ENCODE measurements around the gene ANK3. TPM values are rescaled to one million over a fixed set of nuclear protein-coding genes. Genes with fewer than 3 reads are reported as not detected.

Gene ANK3
- total RNA-seq, 4 donors from 2014 or later: 86.3 to 224 (median 139) TPM

DNA sequence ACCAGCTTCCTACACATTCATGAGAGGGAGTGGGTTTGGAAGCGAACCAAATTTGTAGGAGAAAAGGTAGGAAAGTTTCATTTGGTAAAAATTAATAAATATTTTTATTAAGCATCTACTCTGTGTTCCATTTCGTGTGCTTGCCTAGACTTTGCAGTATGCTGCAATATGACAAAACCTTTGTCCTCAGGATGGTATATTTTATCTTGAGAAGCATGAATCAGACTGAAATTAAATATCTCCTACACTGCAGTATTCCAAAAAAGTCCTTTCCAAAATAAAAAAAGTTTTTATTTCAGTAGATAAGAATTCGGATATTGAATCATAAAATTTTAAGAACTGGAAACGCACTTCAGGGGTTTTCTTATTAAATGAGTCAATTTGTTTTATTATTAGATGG is 47.7 kb downstream of the ANK3 start:
- TF ChIP-seq EP300 (IDR thresholded peaks at IDR 0.05): no peak
- no peak for TF ChIP-seq POLR2A (IDR thresholded peaks at IDR 0.05)
- TF ChIP-seq CTCF (IDR thresholded peaks at IDR 0.05): no peak
- H3K27me3 ChIP-seq: no peaks in the 10 kb centered on the region
- no peaks in the 10 kb centered on the region for H3K36me3 ChIP-seq
- peak overlapping the region in 1 of 4 donors; percentile 19 for H3K27ac ChIP-seq
- H3K4me3 ChIP-seq: no peak overlapping the region
- WGBS, 2 donors: 84 to 88% methylated on average over 4 of the region's 4 CpGs
- DNase-seq (ENCODE audit: low spot score in 2 of 2): no peak
- peaks cover 0 to 10% (median 0%) of the 10 kb centered on the region in 4 donors for H3K4me1 ChIP-seq
- no peaks in the 10 kb centered on the region for H3K9me3 ChIP-seq

DNA sequence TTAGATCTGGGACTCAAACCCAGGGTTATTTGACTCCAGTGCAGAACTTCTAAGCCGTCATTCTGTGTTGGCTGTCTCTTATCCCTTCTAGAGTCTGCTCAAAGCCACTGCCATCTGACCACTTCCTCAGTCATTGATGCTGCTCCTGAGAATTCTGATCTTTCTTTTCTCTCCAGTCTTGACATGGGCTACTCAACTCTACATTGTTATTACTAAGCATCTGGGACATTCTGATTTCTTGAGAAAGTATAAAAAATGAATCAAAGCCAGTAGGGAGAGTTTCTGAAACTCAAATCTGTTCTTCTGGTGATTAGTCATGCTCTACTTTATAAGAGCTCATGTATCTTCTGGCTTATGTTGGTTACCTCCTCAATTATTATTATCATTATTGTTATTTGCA is 48.7 kb downstream of the ANK3 start:
- H3K27ac ChIP-seq: no peak overlapping the region
- peaks cover 0 to 14% (median 0%) of the 10 kb centered on the region in 4 donors for H3K4me1 ChIP-seq
- H3K9me3 ChIP-seq: no peaks in the 10 kb centered on the region
- no peak overlapping the region for H3K4me3 ChIP-seq
- whole genome bisulfite sequencing, 2 donors: 94 to 95% methylated on average over 1 of the region's 1 CpG
- no peaks in the 10 kb centered on the region for H3K27me3 ChIP-seq
- no peaks in the 10 kb centered on the region for H3K36me3 ChIP-seq
- DNase-seq (ENCODE audit: low spot score in 2 of 2): no peak
- no peak for TF ChIP-seq POLR2A (IDR thresholded peaks at IDR 0.05)
- no peak for TF ChIP-seq EP300 (IDR thresholded peaks at IDR 0.05)
- no peak for TF ChIP-seq CTCF (IDR thresholded peaks at IDR 0.05)

GRCh38 chr10:60339757-60340156 is 49.9 kb downstream of the ANK3 start:
- no peak for DNase-seq (ENCODE audit: low spot score in 2 of 2)
- Histone ChIP-seq H3K27ac (no peak overlapping the region), H3K4me1 (peaks cover 0 to 16% (median 2%) of the 10 kb centered on the region in 4 donors), H3K36me3 (no peaks in the 10 kb centered on the region), H3K4me3 (no peak overlapping the region), H3K9me3 (no peaks in the 10 kb centered on the region), H3K27me3 (no peaks in the 10 kb centered on the region)
- 71 to 96% methylated on average over 4 of the region's 4 CpGs for WGBS, 2 donors
- TF ChIP-seq EP300 (IDR thresholded peaks at IDR 0.05): no peak
- no peak for TF ChIP-seq CTCF (IDR thresholded peaks at IDR 0.05)
- no peak for TF ChIP-seq POLR2A (IDR thresholded peaks at IDR 0.05)

- H3K4me3 ChIP-seq: no peak overlapping the region
- TF ChIP-seq CTCF (IDR thresholded peaks at IDR 0.05): no peak
- TF ChIP-seq EP300 (IDR thresholded peaks at IDR 0.05): no peak
- TF ChIP-seq POLR2A (IDR thresholded peaks at IDR 0.05): no peak
- peak overlapping the region in 1 of 4 donors; percentile 25 for H3K27ac ChIP-seq
- H3K36me3 ChIP-seq: no peaks in the 10 kb centered on the region
- H3K27me3 ChIP-seq: no peaks in the 10 kb centered on the region
- WGBS, 2 donors: 43 to 58% methylated on average over 2 of the region's 2 CpGs
- H3K4me1 ChIP-seq: peaks cover 0 to 16% (median 2%) of the 10 kb centered on the region in 4 donors
- no peaks in the 10 kb centered on the region for H3K9me3 ChIP-seq
- DNase-seq (ENCODE audit: low spot score in 2 of 2): no peak
These were observed 50.9 kb downstream of the ANK3 start for GRCh38 chr10:60338786-60339185.

DNA sequence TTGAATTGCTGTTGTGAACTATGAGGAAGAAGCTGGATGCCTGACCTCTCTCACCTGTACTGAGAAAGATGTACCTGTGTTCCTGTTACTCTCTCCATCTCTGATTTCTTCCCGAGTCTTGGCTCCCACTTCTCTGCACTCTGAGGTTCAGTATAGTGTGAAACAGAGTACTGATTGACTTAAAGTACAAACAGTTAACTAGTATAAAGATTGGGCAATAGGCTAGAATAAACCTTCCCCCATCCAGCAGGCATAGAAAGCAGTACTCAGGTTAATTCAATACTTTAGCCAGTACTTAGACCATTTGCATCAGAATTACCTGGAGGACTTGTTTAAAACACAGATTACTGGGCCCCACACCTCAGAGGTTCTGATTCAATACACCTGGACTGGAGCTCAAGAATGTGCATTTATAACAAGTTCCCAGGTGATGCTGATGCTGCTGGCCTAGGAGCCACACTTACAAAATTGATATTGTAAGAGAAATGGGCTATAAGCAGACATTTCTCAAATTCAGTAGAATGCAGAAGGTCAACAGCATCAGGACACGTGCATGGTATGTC is 51.6 kb downstream of the ANK3 start:
- WGBS, 2 donors: 47 to 72% methylated on average over 2 of the region's 2 CpGs
- Histone ChIP-seq H3K27me3 (no peaks in the 10 kb centered on the region), H3K27ac (no peak overlapping the region), H3K4me3 (no peak overlapping the region), H3K9me3 (no peaks in the 10 kb centered on the region), H3K4me1 (peaks cover 0 to 16% (median 2%) of the 10 kb centered on the region in 4 donors), H3K36me3 (no peaks in the 10 kb centered on the region)
- DNase-seq (ENCODE audit: low spot score in 2 of 2): no peak
- no peak for TF ChIP-seq EP300 (IDR thresholded peaks at IDR 0.05)
- TF ChIP-seq CTCF (IDR thresholded peaks at IDR 0.05): no peak
- no peak for TF ChIP-seq POLR2A (IDR thresholded peaks at IDR 0.05)

All from tibial nerve (tissue), 4 donors.